Activated CD4-positive, alpha-beta T cell treated with anti-CD3 and anti-CD28 coated beads, Interleukin-2, amount 10 ng/mL, durations not matched to agents 7 days and 5 days (primary cell): ENCODE data around the gene LDB3. TPM values are rescaled to one million over a fixed set of nuclear protein-coding genes. Genes with fewer than 3 reads are reported as not detected.

Experiments used
- CTCF ChIA-PET: fragments of 350-600 bp; sonication (Branson Sonifier 250); formaldehyde crosslinking; loops from one replicate; lab custom pipeline; 2021; ENCODE audit warnings: antibody characterized with exemption; lab: Charles Lee
- POLR2A ChIA-PET: fragments of 350-600 bp; sonication (Branson Sonifier 250); formaldehyde crosslinking; loops from one replicate; lab custom pipeline; 2021; ENCODE audit warnings: antibody characterized with exemption; lab: Charles Lee
- DNase-seq: peaks from one replicate; pipeline ENCODE4 v3.0.0-alpha.2; 2020
- H3K27ac Mint-ChIP-seq: one replicate; pipeline ENCODE4 v1.8.0; 2021; ENCODE audit warnings: mild to moderate bottlenecking, moderate library complexity, mixed read lengths
- H3K27me3 Mint-ChIP-seq: one replicate; pipeline ENCODE4 v1.8.0; 2021; ENCODE audit warnings: mixed read lengths
- H3K36me3 Mint-ChIP-seq: one replicate; pipeline ENCODE4 v1.8.0; 2021; ENCODE audit warnings: low read depth, mixed read lengths
- H3K4me1 Mint-ChIP-seq: one replicate; pipeline ENCODE4 v1.8.0; 2021; ENCODE audit warnings: mixed read lengths
- H3K4me3 Mint-ChIP-seq: one replicate; pipeline ENCODE4 v1.8.0; 2021; ENCODE audit warnings: mild to moderate bottlenecking, moderate library complexity, mixed read lengths
- H3K9me3 Mint-ChIP-seq: one replicate; pipeline ENCODE4 v1.8.0; 2021; ENCODE audit warnings: mixed read lengths
- total RNA-seq, 2 experiments: library from RNA; stranded (reverse); gene quantifications; one replicate each; pipeline ENCODE4 v1.2.3, GENCODE V29; 2021

LDB3 gene
- total RNA-seq, 2 experiments from 2014 or later = 0.05 to 0.10 TPM

DNA sequence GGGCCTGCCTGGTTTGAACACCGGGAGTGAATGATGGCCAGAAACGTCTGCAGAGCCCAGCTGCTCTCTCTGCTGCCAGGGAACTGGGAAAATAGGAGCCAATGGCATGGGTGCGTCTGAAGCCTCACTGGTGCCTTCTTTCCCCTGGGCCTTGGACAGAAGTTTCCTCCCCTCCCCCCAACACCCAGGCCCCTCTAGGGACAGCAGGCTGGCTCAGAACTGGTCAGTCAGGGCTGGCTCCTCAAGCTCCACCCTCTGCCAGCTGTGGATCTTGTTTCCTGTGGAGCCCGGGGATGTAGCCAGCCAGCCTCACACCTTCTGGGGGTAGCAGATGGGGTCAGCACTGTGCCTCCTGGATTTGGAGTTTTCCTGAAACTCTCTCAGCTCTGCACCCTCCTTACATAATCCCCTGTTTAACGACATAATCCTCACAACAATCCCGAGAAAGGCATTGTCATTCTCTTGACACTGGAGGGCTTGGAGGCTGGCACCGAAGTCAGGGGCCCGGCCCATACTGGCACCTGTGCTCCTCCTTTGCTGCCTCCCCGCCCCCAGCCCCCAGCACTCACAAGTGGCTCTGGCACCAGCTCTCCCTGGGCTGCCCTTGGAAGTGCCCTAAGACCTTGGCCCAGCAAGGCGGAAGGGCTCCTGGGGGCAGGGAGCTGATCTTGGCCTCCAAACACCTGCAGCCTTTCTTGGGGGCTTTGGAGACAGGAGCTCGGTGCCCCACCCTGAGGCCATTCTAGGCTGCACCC, 5.7 kb downstream of the LDB3 start:
- no peak for DNase-seq
- Mint-ChIP-seq H3K9me3 (no peaks in the 10 kb centered on the region), H3K36me3 (no peaks in the 10 kb centered on the region), H3K27me3 (no peaks in the 10 kb centered on the region), H3K4me3 (no peak overlapping the region), H3K4me1 (no peaks in the 10 kb centered on the region), H3K27ac (no peak overlapping the region)
- ChIA-PET CTCF (interaction anchor here (1.0 kb wide), 1 partner anchor 16 kb away, joined by 3 read pairs; no protein-coding TSS in a partner anchor), POLR2A (no interaction called here)

DNA sequence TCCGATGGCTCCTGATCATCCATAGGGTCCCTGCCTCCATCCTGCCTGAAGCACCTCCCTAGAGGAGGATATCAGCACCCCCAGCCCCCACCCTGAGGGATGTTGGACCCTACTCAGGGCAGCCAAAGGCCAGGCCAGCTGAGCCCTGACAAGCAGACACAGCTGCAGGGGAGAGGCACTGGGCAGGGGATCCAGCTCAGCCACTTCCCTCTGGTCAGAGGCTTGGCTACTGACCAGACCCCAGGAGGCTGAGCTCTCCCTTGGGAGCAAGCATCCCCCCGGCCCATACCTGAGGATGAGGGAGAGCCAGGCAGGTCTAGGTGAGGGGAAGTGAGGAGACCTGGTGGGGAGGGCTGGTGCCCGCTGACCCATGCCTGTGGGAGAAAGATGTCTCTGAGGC, 6.6 kb downstream of the LDB3 start:
- H3K27ac Mint-ChIP-seq = no peak overlapping the region
- H3K9me3 Mint-ChIP-seq = no peaks in the 10 kb centered on the region
- no peaks in the 10 kb centered on the region for H3K27me3 Mint-ChIP-seq
- H3K4me1 Mint-ChIP-seq = no peaks in the 10 kb centered on the region
- H3K36me3 Mint-ChIP-seq = no peaks in the 10 kb centered on the region
- ChIA-PET CTCF (interaction anchor here (0.7 to 1.0 kb wide), 2 partner anchors 13 to 15 kb away, joined by 3 read pairs; no protein-coding TSS in a partner anchor), POLR2A (no interaction called here)
- DNase-seq = no peak
- H3K4me3 Mint-ChIP-seq = no peak overlapping the region

DNA sequence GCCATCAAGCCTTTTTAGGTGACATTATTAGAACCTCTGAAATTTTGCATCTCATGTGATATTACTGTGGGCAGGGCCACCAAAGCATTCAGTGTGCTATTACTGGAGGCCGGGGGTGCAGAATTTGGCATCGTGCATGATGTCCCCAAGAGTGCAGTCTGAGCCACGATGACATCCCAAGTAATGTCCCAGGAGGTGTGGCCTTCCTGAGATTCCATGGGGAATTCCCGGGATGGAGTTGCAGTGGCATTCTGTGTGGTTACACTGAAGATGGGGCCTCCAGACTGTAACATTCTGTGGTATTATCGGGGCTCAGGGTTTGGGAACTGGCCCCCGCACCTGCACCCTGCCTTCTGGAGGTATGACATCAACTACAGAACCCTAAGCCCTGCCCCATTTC, 9.1 kb downstream of the LDB3 start:
- ChIA-PET POLR2A (no interaction called here), CTCF (no interaction called here)
- Mint-ChIP-seq H3K36me3 (no peaks in the 10 kb centered on the region), H3K9me3 (no peaks in the 10 kb centered on the region), H3K27ac (no peak overlapping the region), H3K4me3 (no peak overlapping the region), H3K27me3 (no peaks in the 10 kb centered on the region), H3K4me1 (no peaks in the 10 kb centered on the region)
- DNase-seq = no peak

DNA sequence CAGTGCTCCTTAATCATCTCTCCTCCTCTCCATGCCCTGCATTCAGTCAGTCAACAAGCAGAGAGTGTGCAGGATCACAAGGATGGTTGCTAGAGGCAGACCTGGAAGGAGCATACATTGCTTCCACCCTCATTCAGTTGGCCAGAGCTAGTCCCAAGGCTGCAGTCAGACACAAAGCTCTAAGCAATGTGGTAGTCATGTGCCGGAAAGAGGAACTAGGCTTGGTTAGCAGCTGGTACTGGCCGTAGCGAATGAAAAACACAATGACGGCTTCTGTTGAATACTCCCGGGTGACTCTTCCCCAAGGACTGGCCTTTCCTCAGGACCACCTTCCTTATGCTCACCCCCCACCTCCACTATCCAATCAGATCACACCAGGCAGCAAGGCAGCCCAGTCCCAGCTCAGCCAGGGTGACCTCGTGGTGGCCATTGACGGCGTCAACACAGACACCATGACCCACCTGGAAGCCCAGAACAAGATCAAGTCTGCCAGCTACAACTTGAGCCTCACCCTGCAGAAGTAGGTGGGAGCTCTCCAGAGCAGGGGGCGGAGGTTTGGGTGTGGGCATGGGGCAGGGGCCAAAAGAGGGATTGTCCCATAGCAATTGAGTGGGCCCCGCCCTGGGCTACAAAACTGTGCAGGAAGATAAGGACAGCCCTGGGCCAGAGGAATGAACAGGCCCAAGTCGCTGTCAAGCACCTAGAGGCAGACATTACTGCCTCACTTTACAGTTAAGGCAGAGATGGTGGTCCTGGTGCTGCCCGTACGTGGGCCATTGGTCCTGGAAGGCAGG, 10.9 kb downstream of the LDB3 start:
- DNase-seq = no peak
- CTCF ChIA-PET = interaction anchor here (1.2 to 1.9 kb wide), 2 partner anchors 15 to 16 kb away, joined by 3 to 6 read pairs; no protein-coding TSS in a partner anchor
- POLR2A ChIA-PET = no interaction called here
- Mint-ChIP-seq H3K9me3 (no peaks in the 10 kb centered on the region), H3K4me1 (no peaks in the 10 kb centered on the region), H3K27me3 (no peaks in the 10 kb centered on the region), H3K36me3 (no peaks in the 10 kb centered on the region), H3K4me3 (no peak overlapping the region), H3K27ac (no peak overlapping the region)

DNA sequence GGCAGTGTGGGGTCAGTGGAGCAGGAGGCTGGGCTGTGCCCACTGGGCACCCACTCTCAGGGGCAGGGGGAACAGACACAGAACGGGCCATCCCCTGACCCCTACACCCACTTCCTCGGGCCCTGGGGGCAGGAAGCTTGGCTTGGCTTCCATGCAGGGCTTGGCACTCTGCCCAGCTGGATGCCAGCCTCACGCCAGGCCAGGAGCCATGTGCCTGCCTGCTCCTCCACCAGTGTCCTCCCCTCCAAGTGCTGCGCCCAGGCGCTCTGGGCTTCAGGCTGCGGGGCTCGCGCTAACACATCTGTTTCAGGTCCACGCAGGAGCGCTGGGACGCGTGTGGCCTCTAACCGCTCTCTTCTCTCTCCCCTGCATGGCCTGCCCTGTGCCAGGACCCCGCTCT, 12.7 kb downstream of the LDB3 start:
- ChIA-PET CTCF (no interaction called here), POLR2A (no interaction called here)
- Mint-ChIP-seq H3K4me3 (no peak overlapping the region), H3K27me3 (no peaks in the 10 kb centered on the region), H3K27ac (no peak overlapping the region), H3K9me3 (no peaks in the 10 kb centered on the region), H3K4me1 (no peaks in the 10 kb centered on the region), H3K36me3 (no peaks in the 10 kb centered on the region)
- DNase-seq = no peak

DNA sequence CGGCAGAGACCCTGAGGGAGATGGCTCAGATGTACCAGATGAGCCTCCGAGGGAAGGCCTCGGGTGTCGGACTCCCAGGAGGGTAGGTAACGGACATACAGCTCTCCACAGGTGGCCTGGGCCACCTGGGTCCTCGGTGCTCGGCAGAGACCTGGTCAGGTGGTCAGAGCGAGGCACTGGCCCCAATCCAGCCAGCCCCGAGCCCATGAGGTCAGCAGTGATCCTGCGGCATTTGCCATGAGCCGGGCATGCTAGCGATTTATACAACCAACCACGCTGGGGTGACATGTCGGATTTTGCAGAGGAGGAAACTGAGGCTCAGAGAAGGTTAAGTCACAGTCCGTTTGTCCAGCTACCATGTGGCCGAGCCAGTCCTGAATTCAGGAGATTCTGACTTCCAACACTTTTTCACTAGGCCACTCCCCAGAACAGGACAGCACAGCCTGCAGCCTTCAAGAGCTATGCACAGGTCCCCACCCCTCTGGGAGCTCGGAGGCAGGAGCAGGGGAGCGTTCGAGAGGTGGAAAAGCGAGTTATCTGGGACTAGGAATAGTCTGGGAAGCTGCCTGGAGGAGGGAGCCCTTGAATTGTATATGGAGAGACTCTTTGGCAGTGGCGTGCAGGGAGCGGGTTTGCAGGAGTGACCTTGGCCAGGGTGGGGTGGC, 13.5 kb downstream of the LDB3 start:
- H3K4me3 Mint-ChIP-seq = no peak overlapping the region
- CTCF ChIA-PET = interaction anchor here (1.6 kb wide), 1 partner anchor 23 kb away, joined by 3 read pairs; no protein-coding TSS in a partner anchor
- no peak for DNase-seq
- no peaks in the 10 kb centered on the region for H3K36me3 Mint-ChIP-seq
- no peaks in the 10 kb centered on the region for H3K27me3 Mint-ChIP-seq
- no peak overlapping the region for H3K27ac Mint-ChIP-seq
- no peaks in the 10 kb centered on the region for H3K4me1 Mint-ChIP-seq
- H3K9me3 Mint-ChIP-seq = no peaks in the 10 kb centered on the region
- POLR2A ChIA-PET = no interaction called here

DNA sequence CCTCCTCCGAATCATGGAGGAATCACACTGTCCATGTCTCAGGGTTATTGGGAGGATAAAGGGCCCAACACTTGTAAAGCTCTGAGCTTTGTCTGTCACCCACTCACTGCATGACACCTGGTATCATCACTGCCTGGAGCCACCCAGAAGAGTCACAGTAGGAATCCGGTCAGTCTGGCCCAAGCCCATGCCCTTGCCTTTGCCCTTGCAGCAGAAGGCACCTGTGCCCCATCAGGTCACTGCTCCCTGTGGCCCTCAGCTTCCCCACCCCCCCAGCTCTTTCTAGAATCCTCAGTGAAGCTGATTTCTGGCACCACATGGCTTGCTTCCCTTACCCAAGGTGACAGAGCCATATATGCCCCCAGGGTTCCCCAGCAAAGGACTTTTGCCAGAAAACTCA, 14.4 kb downstream of the LDB3 start:
- Mint-ChIP-seq H3K9me3 (no peaks in the 10 kb centered on the region), H3K4me3 (no peak overlapping the region), H3K36me3 (no peaks in the 10 kb centered on the region), H3K27ac (no peak overlapping the region), H3K27me3 (no peaks in the 10 kb centered on the region), H3K4me1 (no peaks in the 10 kb centered on the region)
- CTCF ChIA-PET = interaction anchor here (1.6 kb wide), 1 partner anchor 24 kb away, joined by 3 read pairs; no protein-coding TSS in a partner anchor
- no peak for DNase-seq
- POLR2A ChIA-PET = no interaction called here

DNA sequence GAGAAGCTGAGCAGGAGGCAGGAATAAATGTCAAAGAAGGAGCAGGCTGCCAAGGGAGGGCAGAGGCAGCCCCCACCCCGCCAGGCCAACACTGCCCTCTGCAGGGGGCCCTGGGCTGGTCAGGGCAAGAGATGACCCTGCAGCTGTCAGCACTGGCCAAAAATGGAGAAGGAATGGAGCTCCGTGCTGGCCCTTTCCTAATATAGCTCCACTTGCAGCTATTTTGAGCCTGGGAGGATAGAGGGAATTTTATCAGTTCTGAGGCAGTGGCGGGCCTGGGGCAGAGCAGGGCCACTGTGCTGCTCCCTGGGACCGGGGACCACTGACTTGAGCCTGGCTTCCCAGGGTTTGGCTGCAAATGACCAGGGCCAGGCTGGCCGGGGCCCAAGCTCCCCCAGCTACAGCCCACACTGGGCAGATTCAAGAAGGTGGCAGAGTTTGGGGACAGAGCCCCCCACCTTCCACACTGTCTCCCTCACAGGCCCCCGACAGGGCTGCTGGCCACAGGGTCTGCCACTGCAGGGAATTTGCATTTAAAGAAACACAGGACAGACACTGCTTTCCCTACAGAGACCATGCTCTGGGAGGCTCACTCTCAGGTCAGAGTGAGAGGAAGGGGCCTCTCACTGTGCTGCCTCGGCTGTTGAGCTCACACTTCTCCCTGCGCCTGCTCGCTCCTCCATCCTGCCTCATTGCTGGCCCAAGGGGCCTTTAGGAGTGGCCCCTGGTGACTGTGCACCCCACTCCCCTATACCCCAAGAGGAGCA, 16.2 kb downstream of the LDB3 start:
- Mint-ChIP-seq H3K27me3 (no peaks in the 10 kb centered on the region), H3K27ac (no peak overlapping the region), H3K9me3 (no peaks in the 10 kb centered on the region), H3K4me1 (peaks cover 5% of the 10 kb centered on the region), H3K36me3 (no peaks in the 10 kb centered on the region), H3K4me3 (no peak overlapping the region)
- no peak for DNase-seq
- ChIA-PET CTCF (no interaction called here), POLR2A (no interaction called here)

DNA sequence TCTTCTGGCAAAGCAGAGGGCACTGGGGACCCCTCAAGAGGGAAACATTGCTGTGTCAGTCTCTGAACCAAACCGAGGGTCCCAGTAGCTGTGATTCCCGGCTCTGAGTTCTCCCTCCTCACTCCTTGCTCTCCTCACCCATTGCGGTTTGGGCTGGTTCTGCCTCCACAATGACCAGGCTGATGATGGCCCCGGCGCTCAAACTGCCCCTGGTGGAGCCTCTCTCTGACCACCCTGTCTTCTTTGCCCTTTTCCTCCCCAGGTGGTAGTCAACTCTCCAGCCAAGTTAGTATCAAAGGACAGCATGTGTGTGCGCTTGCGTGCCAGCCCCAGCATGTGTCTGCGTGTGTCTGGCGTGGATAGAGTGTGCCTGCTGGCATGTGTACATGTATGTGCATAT, 17.1 kb downstream of the LDB3 start:
- H3K9me3 Mint-ChIP-seq = no peaks in the 10 kb centered on the region
- POLR2A ChIA-PET = interaction anchor here (0.5 kb wide), 1 partner anchor 218 kb away, joined by 3 read pairs; no protein-coding TSS in a partner anchor
- DNase-seq = no peak
- CTCF ChIA-PET = interaction anchor here (0.7 kb wide), 1 partner anchor 30 kb away, joined by 3 read pairs; no protein-coding TSS in a partner anchor
- no peak overlapping the region for H3K4me3 Mint-ChIP-seq
- no peaks in the 10 kb centered on the region for H3K36me3 Mint-ChIP-seq
- no peak overlapping the region for H3K27ac Mint-ChIP-seq
- no peaks in the 10 kb centered on the region for H3K27me3 Mint-ChIP-seq
- H3K4me1 Mint-ChIP-seq = peaks cover 5% of the 10 kb centered on the region

DNA sequence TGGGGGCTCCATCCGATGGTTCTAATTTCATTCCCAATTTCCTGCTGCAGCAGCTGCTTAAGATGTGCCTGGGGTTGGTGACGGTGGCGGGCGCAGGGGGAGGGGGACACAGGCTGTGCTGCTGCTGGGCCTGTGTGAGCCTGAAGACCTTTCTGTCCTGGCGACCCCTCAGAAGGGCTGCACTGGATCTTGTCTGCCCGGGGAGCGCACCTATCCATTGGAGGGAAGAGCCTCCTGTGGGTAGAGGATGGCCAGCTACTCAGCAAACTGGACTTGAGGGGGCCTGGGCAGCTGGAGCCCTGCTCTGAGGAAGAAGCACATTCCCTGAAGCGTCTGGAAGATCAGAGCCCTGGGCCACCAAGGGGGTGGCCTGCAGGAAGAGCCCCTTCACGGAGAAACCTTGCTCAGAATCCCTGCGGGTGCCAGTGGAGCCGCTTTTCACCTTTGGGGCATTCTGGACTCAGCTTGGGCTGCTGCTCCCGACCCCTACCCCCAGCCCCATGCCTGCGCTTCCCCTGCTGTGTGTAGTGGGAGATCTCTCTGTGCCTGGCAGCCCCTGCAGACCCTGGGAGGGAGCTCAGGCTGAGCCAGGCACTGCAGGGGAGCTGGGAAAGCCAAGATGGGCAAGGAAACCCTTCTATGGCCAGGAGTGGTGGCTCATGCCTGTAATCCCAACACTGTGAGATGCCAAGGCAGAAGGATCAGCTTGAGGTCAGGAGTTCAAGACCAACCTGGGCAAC, 17.8 kb downstream of the LDB3 start:
- Mint-ChIP-seq H3K4me3 (no peak overlapping the region), H3K36me3 (no peaks in the 10 kb centered on the region), H3K9me3 (no peaks in the 10 kb centered on the region), H3K4me1 (peaks cover 5% of the 10 kb centered on the region), H3K27me3 (no peaks in the 10 kb centered on the region), H3K27ac (no peak overlapping the region)
- no peak for DNase-seq
- ChIA-PET CTCF (interaction anchor here (0.6 to 0.7 kb wide), 3 partner anchors 30 to 277 kb away, joined by 3 read pairs; no protein-coding TSS in a partner anchor), POLR2A (interaction anchor here (0.5 kb wide), 1 partner anchor 218 kb away, joined by 3 read pairs; no protein-coding TSS in a partner anchor)

DNA sequence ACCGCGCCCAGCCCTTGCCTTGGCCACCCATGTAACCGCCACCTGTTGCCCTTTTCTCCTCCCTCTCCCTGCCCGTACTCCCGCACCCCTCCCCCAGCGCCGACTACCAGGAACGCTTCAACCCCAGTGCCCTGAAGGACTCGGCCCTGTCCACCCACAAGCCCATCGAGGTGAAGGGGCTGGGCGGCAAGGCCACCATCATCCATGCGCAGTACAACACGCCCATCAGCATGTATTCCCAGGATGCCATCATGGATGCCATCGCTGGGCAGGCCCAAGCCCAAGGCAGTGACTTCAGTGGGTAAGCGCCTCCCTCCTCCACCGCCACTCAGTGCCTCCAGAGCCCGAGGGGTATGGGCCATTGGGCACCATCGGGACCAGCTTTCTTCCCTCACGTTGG, 18.7 kb downstream of the LDB3 start:
- no peaks in the 10 kb centered on the region for H3K9me3 Mint-ChIP-seq
- H3K36me3 Mint-ChIP-seq = no peaks in the 10 kb centered on the region
- DNase-seq = no peak
- no peaks in the 10 kb centered on the region for H3K27me3 Mint-ChIP-seq
- POLR2A ChIA-PET = no interaction called here
- CTCF ChIA-PET = interaction anchor here (0.6 kb wide), 2 partner anchors 63 to 276 kb away, joined by 3 read pairs; no protein-coding TSS in a partner anchor
- peaks cover 5% of the 10 kb centered on the region for H3K4me1 Mint-ChIP-seq
- no peak overlapping the region for H3K4me3 Mint-ChIP-seq
- no peak overlapping the region for H3K27ac Mint-ChIP-seq
